B cell (primary cell): ENCODE data around the gene TECTB.

ENCODE experiments used
- EZH2 ChIP-seq: IDR thresholded peaks from 2 replicates; pipeline ENCODE4 v1.6.1; 2012; ENCODE audit warnings: borderline replicate concordance, low read depth, mild to moderate bottlenecking, moderate library complexity, low read length; ENCODE audit not compliant: insufficient read depth, poor library complexity, severe bottlenecking
- TF ChIP-seq, protein P1 (sequence below): fragments of 200-600 bp; IDR thresholded peaks from one replicate; pipeline ENCODE4 v1.8.0; 2022; ENCODE audit warnings: antibody characterized with exemption, mild to moderate bottlenecking

DNA sequence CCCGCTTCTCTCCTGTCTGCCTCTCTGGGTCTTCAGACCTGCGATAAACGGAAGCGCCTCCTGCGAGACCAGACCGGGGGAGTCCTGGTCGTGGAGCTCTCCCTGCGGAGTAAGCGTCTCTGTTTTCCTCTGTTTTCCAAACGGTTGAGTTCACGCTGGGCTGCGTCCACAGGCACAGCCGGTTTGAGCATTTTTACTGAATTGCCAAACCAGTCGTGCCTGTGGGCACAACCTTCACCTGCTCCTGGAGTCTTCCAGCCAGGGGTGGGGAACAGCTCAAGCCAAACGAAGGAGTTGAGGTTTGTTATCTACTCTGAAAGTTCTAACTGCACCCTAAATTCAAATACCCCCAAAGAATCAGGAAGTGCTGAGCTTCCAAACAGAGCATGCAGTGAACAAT, 16.3 kb downstream of the TECTB start:
- TF ChIP-seq, protein P1, sequence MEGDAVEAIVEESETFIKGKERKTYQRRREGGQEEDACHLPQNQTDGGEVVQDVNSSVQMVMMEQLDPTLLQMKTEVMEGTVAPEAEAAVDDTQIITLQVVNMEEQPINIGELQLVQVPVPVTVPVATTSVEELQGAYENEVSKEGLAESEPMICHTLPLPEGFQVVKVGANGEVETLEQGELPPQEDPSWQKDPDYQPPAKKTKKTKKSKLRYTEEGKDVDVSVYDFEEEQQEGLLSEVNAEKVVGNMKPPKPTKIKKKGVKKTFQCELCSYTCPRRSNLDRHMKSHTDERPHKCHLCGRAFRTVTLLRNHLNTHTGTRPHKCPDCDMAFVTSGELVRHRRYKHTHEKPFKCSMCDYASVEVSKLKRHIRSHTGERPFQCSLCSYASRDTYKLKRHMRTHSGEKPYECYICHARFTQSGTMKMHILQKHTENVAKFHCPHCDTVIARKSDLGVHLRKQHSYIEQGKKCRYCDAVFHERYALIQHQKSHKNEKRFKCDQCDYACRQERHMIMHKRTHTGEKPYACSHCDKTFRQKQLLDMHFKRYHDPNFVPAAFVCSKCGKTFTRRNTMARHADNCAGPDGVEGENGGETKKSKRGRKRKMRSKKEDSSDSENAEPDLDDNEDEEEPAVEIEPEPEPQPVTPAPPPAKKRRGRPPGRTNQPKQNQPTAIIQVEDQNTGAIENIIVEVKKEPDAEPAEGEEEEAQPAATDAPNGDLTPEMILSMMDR = no peak
- TF ChIP-seq EZH2 = no peak
